Ovary (tissue), 9 donors: ENCODE measurements around the gene ACTN1. TPM values are rescaled to one million over a fixed set of nuclear protein-coding genes. Genes with fewer than 3 reads are reported as not detected.
A peak's percentile ranks its signal among the peaks of the same experiment; 100 is the strongest.
"Not testable (repeated sequence)": the region's sequence is repeated elsewhere in the genome, so short reads cannot be mapped to it uniquely, and the experiment has no call there.

ENCODE experiments used
- DNase-seq, 5 donors: peaks; one replicate each; pipeline ENCODE4 v3.0.0-alpha.2; 2019 to 2020
- H3K27ac ChIP-seq, 2 donors: fragments of 200-600 bp; one replicate each; pipeline versions ENCODE4 v1.5.1 to v1.8.0; 2019 to 2022
- H3K27me3 ChIP-seq: fragments of 200-600 bp; one replicate; pipeline ENCODE4 v1.8.0; 2022
- H3K36me3 ChIP-seq: fragments of 200-600 bp; sonication (generic); one replicate; pipeline ENCODE4 v1.5.1; 2019
- H3K4me1 ChIP-seq: one replicate; pipeline ENCODE4 v1.8.1; 2013; ENCODE audit warnings: mild to moderate bottlenecking, moderate library complexity; ENCODE audit not compliant: insufficient read depth
- H3K4me3 ChIP-seq: fragments of 200-600 bp; sonication (generic); one replicate; pipeline ENCODE4 v1.5.1; 2017
- H3K9me3 ChIP-seq, 2 donors: fragments of 200-600 bp in 1 of 2; sonication (generic) in 1 of 2; one replicate each; pipeline versions ENCODE4 v1.5.1 to v1.8.1; 2013 to 2019; ENCODE audit warnings: mild to moderate bottlenecking in 1 of 2, moderate library complexity in 1 of 2
- EP300 ChIP-seq: sonication (generic); formaldehyde crosslinking; IDR thresholded peaks from one replicate; pipeline ENCODE4 v1.6.1; 2017; ENCODE audit warnings: antibody characterized with exemption
- POLR2A ChIP-seq: fragments of 450-650 bp; IDR thresholded peaks from one replicate; pipeline ENCODE4 v1.6.1; 2017; ENCODE audit warnings: antibody characterized with exemption, mild to moderate bottlenecking, moderate library complexity
- WGBS, 3 donors: extraction: QIAGEN DNeasy Blood & Tissue Kit in 1 of 3; methylation state at CpG; one replicate each; pipeline versions ENCODE4 v1.1.5 to v1.1.7; 2013 to 2017; 5-methylcytosine and 5-hydroxymethylcytosine counted together
- intact Hi-C, 4 donors: fragments of 100-400 bp; cut with DNase I; formaldehyde crosslinking; loops; one replicate each; pipeline versions ENCODE4 v1.11.0 to v1.15.1; 2022 to 2023
- polyA plus RNA-seq, 2 donors: library from polyadenylated mRNA; stranded (reverse); fragments of 200-250 nt in 1 of 2; fragments of 350-450 nt in 1 of 2; fragmentation: Illumina TruSeq in 1 of 2; extraction: RNeasy Lipid Tissue Mini Kit (QIAGEN cat#74804) in 1 of 2; gene quantifications; one replicate each; pipeline ENCODE4 v1.2.3, GENCODE V29; 2013 to 2014
- total RNA-seq, 7 donors: library from RNA; depleted of rRNA in 2 of 7; stranded (reverse); fragments of >200 nt in 2 of 7; fragmentation: NEBNext Ultra II Directional in 3 of 7; extraction: Animal tissue kit (Norgen Biotek cat#: 25700) in 3 of 7; gene quantifications; one replicate each; pipeline versions ENCODE4 v1.1.0 to v1.2.4, GENCODE V29; 2016 to 2023
- TF ChIP-seq, protein P1 (sequence below), 3 donors: fragments of 450-650 bp in 2 of 3; fragments of 200-600 bp in 1 of 3; IDR thresholded peaks; one replicate each; pipeline versions ENCODE4 v1.5.1 to v1.8.0; 2016 to 2022; ENCODE audit warnings: antibody characterized with exemption in 3 of 3, mild to moderate bottlenecking in 1 of 3
- donor health status: DM: no; HTN: no; CAD: no; lungs with moderate emphysema.
- donor health status: DM: no; HTN: no; CAD: no.
- donor health status: Bipolar disorder and iron deficiency.
- donor health status: DM: yes; HTN: yes; CAD: no.
- donor health status: DM: no; HTN: no; CAD: no.
- donor health status: DM: yes; HTN: yes; CAD: no.

Gene ACTN1
- total and polyA plus RNA-seq, 9 donors = 39.0 to 203 (median 138) TPM

DNA sequence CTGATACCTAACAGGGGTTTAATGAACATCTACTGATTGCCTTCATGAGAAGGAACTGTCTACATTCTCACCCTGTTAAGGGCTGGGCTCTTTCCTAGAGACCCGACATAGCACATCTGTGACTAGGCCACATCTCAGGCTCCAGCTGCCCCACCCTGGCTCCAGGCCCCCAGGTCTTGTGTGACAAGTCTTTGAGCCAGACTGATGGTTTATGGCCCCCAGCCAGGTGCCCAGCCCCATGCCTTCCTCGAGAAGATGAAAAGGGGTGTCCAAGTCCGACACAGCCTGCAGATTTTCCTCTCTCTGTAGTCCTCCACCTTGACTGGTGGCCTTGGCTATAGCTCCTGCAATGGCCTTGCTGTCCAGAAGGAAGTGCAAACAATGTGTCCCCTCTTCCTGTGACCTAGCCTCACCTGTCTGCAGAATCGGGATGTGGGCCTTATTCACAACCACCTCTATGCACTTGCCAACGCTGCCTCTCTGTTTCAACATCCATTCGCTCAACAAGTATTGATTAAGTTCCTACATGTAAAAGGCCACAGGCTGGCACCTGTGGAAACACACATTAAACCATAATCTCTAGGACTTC, 4.2 kb downstream of the ACTN1 start:
- DNase-seq = peak in 1 of 5 donors; percentile 42
- peaks cover 26% of the 10 kb centered on the region for H3K4me1 ChIP-seq
- H3K9me3 ChIP-seq = no peaks in the 10 kb centered on the region
- intact Hi-C loops = loop anchor here (5.0 to 10.0 kb wide), 6 partner anchors 38 to 120 kb away; no protein-coding TSS in a partner anchor
- no peak overlapping the region for H3K4me3 ChIP-seq
- H3K27me3 ChIP-seq = no peaks in the 10 kb centered on the region
- no peak overlapping the region for H3K27ac ChIP-seq
- 72 to 79% (median 79%) methylated on average over 6 of the region's 6 CpGs for WGBS, 3 donors
- TF ChIP-seq EP300 (no peak), POLR2A (no peak)
- TF ChIP-seq, protein P1, sequence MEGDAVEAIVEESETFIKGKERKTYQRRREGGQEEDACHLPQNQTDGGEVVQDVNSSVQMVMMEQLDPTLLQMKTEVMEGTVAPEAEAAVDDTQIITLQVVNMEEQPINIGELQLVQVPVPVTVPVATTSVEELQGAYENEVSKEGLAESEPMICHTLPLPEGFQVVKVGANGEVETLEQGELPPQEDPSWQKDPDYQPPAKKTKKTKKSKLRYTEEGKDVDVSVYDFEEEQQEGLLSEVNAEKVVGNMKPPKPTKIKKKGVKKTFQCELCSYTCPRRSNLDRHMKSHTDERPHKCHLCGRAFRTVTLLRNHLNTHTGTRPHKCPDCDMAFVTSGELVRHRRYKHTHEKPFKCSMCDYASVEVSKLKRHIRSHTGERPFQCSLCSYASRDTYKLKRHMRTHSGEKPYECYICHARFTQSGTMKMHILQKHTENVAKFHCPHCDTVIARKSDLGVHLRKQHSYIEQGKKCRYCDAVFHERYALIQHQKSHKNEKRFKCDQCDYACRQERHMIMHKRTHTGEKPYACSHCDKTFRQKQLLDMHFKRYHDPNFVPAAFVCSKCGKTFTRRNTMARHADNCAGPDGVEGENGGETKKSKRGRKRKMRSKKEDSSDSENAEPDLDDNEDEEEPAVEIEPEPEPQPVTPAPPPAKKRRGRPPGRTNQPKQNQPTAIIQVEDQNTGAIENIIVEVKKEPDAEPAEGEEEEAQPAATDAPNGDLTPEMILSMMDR (IDR thresholded peaks at IDR 0.05) = no peak
- H3K36me3 ChIP-seq = no peaks in the 10 kb centered on the region

- Histone ChIP-seq H3K27me3 (no peaks in the 10 kb centered on the region), H3K4me3 (no peak overlapping the region), H3K27ac (no peak overlapping the region), H3K9me3 (no peaks in the 10 kb centered on the region), H3K36me3 (no peaks in the 10 kb centered on the region), H3K4me1 (peaks cover 35% of the 10 kb centered on the region)
- intact Hi-C loops = loop anchor here (10.0 kb wide), 4 partner anchors 49 to 121 kb away; no protein-coding TSS in a partner anchor
- peak in 1 of 5 donors; percentile 11 for DNase-seq
- no peak for TF ChIP-seq POLR2A
- TF ChIP-seq EP300 = no peak
- TF ChIP-seq, protein P1 (IDR thresholded peaks at IDR 0.05) = no peak
- 81 to 92% (median 89%) methylated on average over 5 of the region's 5 CpGs for WGBS, 3 donors
These were observed 5.5 kb downstream of the ACTN1 start for GRCh38 chr14:68973639-68974038.

DNA sequence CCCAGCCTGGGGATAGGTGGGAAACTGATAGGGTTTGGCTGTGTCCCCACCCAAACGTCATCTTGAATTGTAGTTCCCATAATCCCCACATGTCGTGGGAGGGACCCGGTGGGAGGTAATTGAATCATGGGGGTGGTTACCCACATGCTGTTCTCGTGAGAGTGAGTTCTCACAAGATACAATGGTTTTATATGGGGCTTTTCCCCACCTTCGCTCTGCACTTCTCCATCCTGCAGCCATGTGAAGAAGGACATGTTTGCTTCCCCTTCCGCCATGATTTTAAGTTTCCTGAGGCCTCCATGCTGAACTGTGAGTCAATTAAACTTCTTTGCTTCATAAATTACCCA, 5.9 kb downstream of the ACTN1 start:
- DNase-seq, H3K4me3 ChIP-seq, H3K27ac ChIP-seq, H3K9me3 ChIP-seq, H3K27me3 ChIP-seq, H3K36me3 ChIP-seq: not testable (repeated sequence)
- intact Hi-C loops = loop anchor here (10.0 kb wide), 4 partner anchors 48 to 122 kb away; no protein-coding TSS in a partner anchor
- H3K4me1 ChIP-seq = peaks cover 39% of the 10 kb centered on the region
- WGBS, 3 donors = 69 to 80% (median 70%) methylated on average over 6 of the region's 6 CpGs

DNA sequence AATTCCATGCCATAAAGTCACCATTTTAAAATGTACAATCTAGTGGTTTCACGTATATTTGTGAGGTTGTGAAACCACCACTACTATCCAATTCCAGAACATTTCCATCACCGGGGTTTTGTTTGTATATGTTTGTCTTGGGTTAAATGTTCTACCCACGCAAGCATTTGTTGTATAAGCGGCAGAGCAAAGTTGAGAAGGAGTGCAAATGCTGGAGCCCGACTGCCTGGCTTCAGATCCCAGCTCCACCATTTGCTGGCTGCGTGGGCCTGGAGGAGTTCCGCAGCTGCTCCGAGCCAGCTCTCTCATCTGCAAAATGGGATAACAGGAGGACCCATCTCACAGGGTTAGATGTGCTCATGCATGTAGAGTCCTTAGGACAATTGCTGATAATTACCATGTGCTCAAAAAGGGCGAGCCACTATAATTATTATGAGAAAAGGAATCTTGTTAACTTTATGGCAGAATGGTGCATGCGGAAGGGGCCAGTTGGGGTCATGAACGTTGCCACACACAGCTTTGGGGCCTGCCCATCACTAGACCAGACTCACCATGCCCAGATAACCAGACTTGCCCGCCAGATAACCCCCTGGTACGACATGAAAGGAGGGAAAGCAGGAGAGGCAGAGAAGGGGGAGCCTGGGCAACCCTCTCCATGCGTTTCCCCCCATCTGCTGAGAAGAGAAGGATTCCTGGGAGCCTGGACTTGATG, 6.4 kb downstream of the ACTN1 start:
- intact Hi-C loops = loop anchor here (10.0 kb wide), 4 partner anchors 48 to 122 kb away; no protein-coding TSS in a partner anchor
- Histone ChIP-seq H3K9me3 (no peaks in the 10 kb centered on the region), H3K27me3 (no peaks in the 10 kb centered on the region), H3K36me3 (no peaks in the 10 kb centered on the region), H3K4me1 (peaks cover 42% of the 10 kb centered on the region), H3K4me3 (no peak overlapping the region), H3K27ac (no peak overlapping the region)
- TF ChIP-seq, protein P1 (IDR thresholded peaks at IDR 0.05) = no peak
- TF ChIP-seq POLR2A (no peak), EP300 (no peak)
- DNase-seq = peak in 1 of 5 donors; percentile 21
- 77 to 82% (median 80%) methylated on average over 14 of the region's 14 CpGs for WGBS, 3 donors
